OCI-LY7 (cell line): ENCODE data around the gene KHDRBS2.

Experiments used
- EZH2phosphoT487 ChIP-seq: fragments of 200-600 bp; sonication (generic); IDR thresholded peaks from 2 replicates; pipeline ENCODE4 v1.6.1; 2018; ENCODE audit warnings: low read depth, borderline replicate concordance, mild to moderate bottlenecking, mixed run types, antibody characterized with exemption, low read length, moderate library complexity, mixed read lengths
- TF ChIP-seq, protein P1 (sequence below): fragments of 200-600 bp; sonication (generic); conservative IDR thresholded peaks from 2 replicates; pipeline ENCODE4 v1.5.1; 2014; ENCODE audit warnings: mild to moderate bottlenecking, antibody characterized with exemption, low read length, moderate library complexity, mixed read lengths

DNA sequence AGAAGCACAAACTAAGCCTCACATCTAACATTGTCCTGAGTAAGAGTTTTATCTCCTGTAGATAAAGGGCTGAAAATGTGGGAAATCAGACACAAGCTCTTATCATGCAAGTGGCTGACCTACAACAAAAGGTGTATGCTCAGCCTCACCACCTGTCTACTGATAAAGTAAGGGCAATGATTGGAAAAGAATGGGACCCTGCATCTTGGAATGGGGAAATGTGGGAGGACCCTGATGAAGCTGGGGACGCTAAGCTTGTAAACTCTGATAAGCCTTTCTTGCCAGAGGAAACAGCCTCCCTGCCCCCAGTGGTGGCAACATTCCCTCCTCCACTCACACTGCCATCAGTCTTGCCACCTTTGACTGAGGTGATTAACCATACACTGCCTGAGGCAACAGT lies 166.6 kb downstream of the KHDRBS2 start:
- TF ChIP-seq, protein P1, sequence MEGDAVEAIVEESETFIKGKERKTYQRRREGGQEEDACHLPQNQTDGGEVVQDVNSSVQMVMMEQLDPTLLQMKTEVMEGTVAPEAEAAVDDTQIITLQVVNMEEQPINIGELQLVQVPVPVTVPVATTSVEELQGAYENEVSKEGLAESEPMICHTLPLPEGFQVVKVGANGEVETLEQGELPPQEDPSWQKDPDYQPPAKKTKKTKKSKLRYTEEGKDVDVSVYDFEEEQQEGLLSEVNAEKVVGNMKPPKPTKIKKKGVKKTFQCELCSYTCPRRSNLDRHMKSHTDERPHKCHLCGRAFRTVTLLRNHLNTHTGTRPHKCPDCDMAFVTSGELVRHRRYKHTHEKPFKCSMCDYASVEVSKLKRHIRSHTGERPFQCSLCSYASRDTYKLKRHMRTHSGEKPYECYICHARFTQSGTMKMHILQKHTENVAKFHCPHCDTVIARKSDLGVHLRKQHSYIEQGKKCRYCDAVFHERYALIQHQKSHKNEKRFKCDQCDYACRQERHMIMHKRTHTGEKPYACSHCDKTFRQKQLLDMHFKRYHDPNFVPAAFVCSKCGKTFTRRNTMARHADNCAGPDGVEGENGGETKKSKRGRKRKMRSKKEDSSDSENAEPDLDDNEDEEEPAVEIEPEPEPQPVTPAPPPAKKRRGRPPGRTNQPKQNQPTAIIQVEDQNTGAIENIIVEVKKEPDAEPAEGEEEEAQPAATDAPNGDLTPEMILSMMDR = no peak
- TF ChIP-seq EZH2phosphoT487 = no peak
